Kidney (tissue), 14 donors: ENCODE data around the gene CLTCL1. TPM values are rescaled to one million over a fixed set of nuclear protein-coding genes. Genes with fewer than 3 reads are reported as not detected.
"Not testable (repeated sequence)": the region's sequence is repeated elsewhere in the genome, so short reads cannot be mapped to it uniquely, and the experiment has no call there.

ENCODE experiments used
- DNase-seq, 5 donors: peaks; one replicate each; pipeline ENCODE4 v3.0.0-alpha.2; 2013 to 2020
- FAIRE-seq: peaks from 2 replicates; lab custom pipeline; 2012; peaks lifted over from hg19 to GRCh38; lab: Jason Lieb, UNC
- H3K27ac ChIP-seq, 2 donors: one replicate each; pipeline ENCODE4 v1.7.0; 2013; ENCODE audit warnings: low read depth in 2 of 2, low read length in 2 of 2, inconsistent platforms in 1 of 2
- H3K27me3 ChIP-seq: one replicate; pipeline ENCODE4 v1.7.1; 2013; ENCODE audit warnings: low read length, inconsistent platforms; ENCODE audit not compliant: control insufficient read depth, insufficient read depth
- H3K36me3 ChIP-seq, 3 donors: one replicate each; pipeline versions ENCODE4 v1.7.0 to v1.7.1; 2013; ENCODE audit warnings: low read length in 3 of 3, control low read depth in 1 of 3, inconsistent platforms in 1 of 3; ENCODE audit not compliant: insufficient read depth in 3 of 3, control insufficient read depth in 2 of 3
- H3K4me1 ChIP-seq, 3 donors: one replicate each; pipeline versions ENCODE4 v1.7.0 to v1.7.1; 2013; ENCODE audit warnings: low read length in 3 of 3, inconsistent platforms in 1 of 3, low read depth in 1 of 3; ENCODE audit not compliant: control insufficient read depth in 2 of 3, insufficient read depth in 2 of 3
- H3K4me3 ChIP-seq, 3 donors: one replicate each; pipeline versions ENCODE4 v1.7.0 to v1.8.1; 2013; ENCODE audit warnings: low read length in 3 of 3, control low read depth in 1 of 3, inconsistent platforms in 1 of 3
- H3K9ac ChIP-seq, 3 donors: one replicate each; pipeline versions ENCODE4 v1.7.0 to v1.7.1; 2013; ENCODE audit warnings: low read length in 3 of 3, control low read depth in 1 of 3, inconsistent platforms in 1 of 3
- H3K9me3 ChIP-seq, 3 donors: one replicate each; pipeline versions ENCODE4 v1.7.0 to v1.7.1; 2013; ENCODE audit warnings: low read length in 3 of 3, control low read depth in 1 of 3, inconsistent platforms in 1 of 3; ENCODE audit not compliant: control insufficient read depth in 2 of 3, insufficient read depth in 1 of 3
- intact Hi-C: fragments of 100-400 bp; cut with DNase I; formaldehyde crosslinking; loops from one replicate; pipeline ENCODE4 v1.11.1; 2022
- polyA plus RNA-seq: library from polyadenylated mRNA; stranded (reverse); fragments of 350-450 nt; fragmentation: Illumina TruSeq; extraction: RNeasy Lipid Tissue Mini Kit (QIAGEN cat#74804); gene quantifications from one replicate; pipeline ENCODE4 v1.2.3, GENCODE V29; 2014; ENCODE audit warnings: low read depth, low replicate concordance; ENCODE audit not compliant: insufficient read depth
- total RNA-seq: library from RNA; stranded (reverse); fragmentation: NEBNext Ultra II Directional; extraction: Animal tissue kit (Norgen Biotek cat#: 25700); gene quantifications from one replicate; pipeline ENCODE4 v1.2.1, GENCODE V29; 2021
- TF ChIP-seq, protein P1 (sequence below): IDR thresholded peaks from 3 replicates; pipeline ENCODE4 v1.5.1; 2012; ENCODE audit warnings: mild to moderate bottlenecking, moderate library complexity, borderline replicate concordance; ENCODE audit not compliant: insufficient read depth; ENCODE audit errors: extremely low read depth
- donor health status: control.
- donor health status: control.
- donor health status: control.
- donor health status: control.
- donor health status: control.
- donor health status: DM: yes; HTN: yes; CAD: no.
- donor health status: Normal renal cell carcinoma (clear cell type).

The CLTCL1 gene
- total and polyA plus RNA-seq, 2 donors from 2014 or later = 4.0 to 6.3 TPM

DNA sequence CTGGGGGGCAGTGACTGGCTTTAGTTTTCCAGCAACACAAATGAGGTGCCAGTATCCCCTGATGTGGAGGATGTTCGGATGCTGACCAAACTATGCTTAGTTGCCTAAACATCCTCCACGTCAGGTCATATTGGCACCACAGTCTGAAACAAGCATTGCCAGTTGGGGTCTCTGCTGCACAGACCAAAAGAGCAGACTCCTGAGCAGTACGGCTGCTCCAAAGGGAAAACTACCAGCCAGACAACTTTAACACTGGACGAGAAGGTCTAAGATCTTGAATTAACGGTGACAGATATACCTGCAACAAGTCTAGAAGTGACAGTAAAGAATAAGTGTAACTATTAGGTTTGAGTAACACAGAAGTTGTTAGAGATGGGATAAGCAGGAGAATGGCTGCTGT, 40.5 kb upstream of the CLTCL1 start:
- no peak overlapping the region for H3K4me3 ChIP-seq
- H3K27me3 ChIP-seq = no peaks in the 10 kb centered on the region
- H3K4me1 ChIP-seq = peaks cover 0 to 2% (median 0%) of the 10 kb centered on the region in 3 donors
- peaks cover 14 to 28% (median 16%) of the 10 kb centered on the region in 3 donors for H3K36me3 ChIP-seq
- no peak overlapping the region for H3K9ac ChIP-seq
- DNase-seq (no peak), FAIRE-seq (no peak)
- H3K27ac ChIP-seq = no peak overlapping the region
- intact Hi-C loops = no loop called here
- TF ChIP-seq, protein P1, sequence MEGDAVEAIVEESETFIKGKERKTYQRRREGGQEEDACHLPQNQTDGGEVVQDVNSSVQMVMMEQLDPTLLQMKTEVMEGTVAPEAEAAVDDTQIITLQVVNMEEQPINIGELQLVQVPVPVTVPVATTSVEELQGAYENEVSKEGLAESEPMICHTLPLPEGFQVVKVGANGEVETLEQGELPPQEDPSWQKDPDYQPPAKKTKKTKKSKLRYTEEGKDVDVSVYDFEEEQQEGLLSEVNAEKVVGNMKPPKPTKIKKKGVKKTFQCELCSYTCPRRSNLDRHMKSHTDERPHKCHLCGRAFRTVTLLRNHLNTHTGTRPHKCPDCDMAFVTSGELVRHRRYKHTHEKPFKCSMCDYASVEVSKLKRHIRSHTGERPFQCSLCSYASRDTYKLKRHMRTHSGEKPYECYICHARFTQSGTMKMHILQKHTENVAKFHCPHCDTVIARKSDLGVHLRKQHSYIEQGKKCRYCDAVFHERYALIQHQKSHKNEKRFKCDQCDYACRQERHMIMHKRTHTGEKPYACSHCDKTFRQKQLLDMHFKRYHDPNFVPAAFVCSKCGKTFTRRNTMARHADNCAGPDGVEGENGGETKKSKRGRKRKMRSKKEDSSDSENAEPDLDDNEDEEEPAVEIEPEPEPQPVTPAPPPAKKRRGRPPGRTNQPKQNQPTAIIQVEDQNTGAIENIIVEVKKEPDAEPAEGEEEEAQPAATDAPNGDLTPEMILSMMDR = no peak
- H3K9me3 ChIP-seq = peaks cover 0 to 5% (median 0%) of the 10 kb centered on the region in 3 donors

DNA sequence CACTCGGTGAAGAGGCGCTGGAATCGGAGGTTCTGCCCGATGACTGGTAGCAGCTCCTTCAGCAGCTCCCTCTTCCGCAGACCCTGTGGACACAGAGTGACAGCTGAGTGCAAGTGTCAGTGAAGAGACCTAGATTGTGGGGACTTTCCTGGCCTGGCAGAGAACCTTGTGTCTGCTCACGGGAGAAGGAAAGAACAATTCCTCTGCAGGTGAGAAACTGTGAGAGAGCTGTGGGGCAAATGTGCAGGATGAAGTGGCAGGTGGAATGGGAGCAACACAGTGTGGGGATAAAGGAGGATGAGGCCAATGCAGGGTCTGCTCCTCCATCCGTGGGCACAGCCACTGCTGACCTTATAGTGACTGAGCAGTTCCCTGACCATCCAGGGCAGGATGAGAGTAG, 40.0 kb upstream of the CLTCL1 start:
- H3K36me3 ChIP-seq = peaks cover 14 to 26% (median 16%) of the 10 kb centered on the region in 3 donors
- H3K9ac ChIP-seq = no peak overlapping the region
- peaks cover 0 to 5% (median 0%) of the 10 kb centered on the region in 3 donors for H3K9me3 ChIP-seq
- no peak overlapping the region for H3K4me3 ChIP-seq
- TF ChIP-seq, protein P1 = no peak
- DNase-seq = no peak
- intact Hi-C loops = no loop called here
- H3K27me3 ChIP-seq = no peaks in the 10 kb centered on the region
- H3K27ac ChIP-seq = no peak overlapping the region
- FAIRE-seq = no peak
- H3K4me1 ChIP-seq = peaks cover 0 to 2% (median 0%) of the 10 kb centered on the region in 3 donors

- peaks cover 0 to under 1% (median 0%) of the 10 kb centered on the region in 3 donors for H3K9me3 ChIP-seq
- no peak overlapping the region for H3K27ac ChIP-seq
- FAIRE-seq = no peak
- intact Hi-C loops = no loop called here
- DNase-seq = no peak
- H3K9ac ChIP-seq = no peak overlapping the region
- H3K4me3 ChIP-seq = no peak overlapping the region
- peaks cover 9 to 21% (median 16%) of the 10 kb centered on the region in 3 donors for H3K36me3 ChIP-seq
- H3K27me3 ChIP-seq = no peaks in the 10 kb centered on the region
- TF ChIP-seq, protein P1 = no peak
- H3K4me1 ChIP-seq = no peaks in the 10 kb centered on the region
Observed at GRCh38 chr22:19330865-19331418, 39.4 kb upstream of the CLTCL1 start.

- H3K4me1 ChIP-seq, H3K9ac ChIP-seq, H3K27ac ChIP-seq, H3K9me3 ChIP-seq, DNase-seq, FAIRE-seq, H3K27me3 ChIP-seq, intact Hi-C loops, H3K4me3 ChIP-seq: not testable (repeated sequence)
- peaks cover 8 to 21% (median 16%) of the 10 kb centered on the region in 3 donors for H3K36me3 ChIP-seq
Observed at GRCh38 chr22:19330205-19330604, 38.7 kb upstream of the CLTCL1 start.
